ENCODE measurements around the gene TMEM234.

TMEM234 gene

GRCh38 chr1:32179193-32179442, 43.0 kb downstream of the TMEM234 start:
- TF ChIP-seq ISL1 (CRISPR knock-in tag; IDR thresholded peaks at IDR 0.05) (no peak), SNAI2 (CRISPR knock-in tag; IDR thresholded peaks at IDR 0.05) (no peak)
- ATAC-seq = peak; percentile 6; the same call in 2 of the 3 replicates

DNA sequence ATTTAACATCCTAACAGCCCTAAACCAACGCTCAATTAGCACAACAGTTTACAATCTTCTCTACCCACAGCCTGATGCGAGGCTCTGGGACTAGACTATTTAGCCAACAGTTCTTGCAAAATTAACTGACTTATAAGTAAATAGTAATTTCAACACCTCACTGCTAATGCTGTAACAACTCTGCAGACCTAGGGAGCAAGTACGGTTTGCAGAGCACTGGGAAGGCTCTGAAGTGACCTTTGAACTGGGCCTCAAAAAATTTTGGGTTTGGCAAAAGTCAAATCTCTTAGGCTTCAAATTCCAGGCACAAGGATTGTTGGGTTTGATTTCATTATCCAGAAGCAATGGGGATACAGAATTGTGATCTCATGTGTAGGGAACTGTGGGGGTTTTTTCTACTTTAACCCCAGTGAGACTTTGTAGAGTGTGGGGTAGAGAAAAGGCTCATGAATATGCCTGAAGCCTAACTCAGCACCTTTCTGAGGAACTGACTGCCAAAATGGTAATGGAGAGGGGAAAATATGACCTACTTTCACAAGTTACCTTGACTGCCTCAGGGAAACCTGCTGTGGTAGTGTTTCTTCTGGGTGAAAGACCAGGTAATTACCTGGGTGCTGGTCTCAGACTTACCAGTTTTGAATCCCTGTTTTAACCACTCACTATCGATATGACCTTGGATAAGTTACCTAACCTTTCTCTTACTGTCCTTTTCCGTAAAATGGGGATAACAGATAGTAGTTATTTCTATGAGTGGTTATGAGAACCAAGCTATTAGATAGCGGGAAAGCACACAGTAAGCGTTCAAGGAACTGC, 43.6 kb downstream of the TMEM234 start:
- TF ChIP-seq TCF4 (CRISPR knock-in tag; IDR thresholded peaks at IDR 0.05; ENCODE audit: borderline replicate concordance) (no peak), RARB (CRISPR knock-in tag; IDR thresholded peaks at IDR 0.05) (no peak), ISL1 (CRISPR knock-in tag; IDR thresholded peaks at IDR 0.05) (no peak), PPARA (CRISPR knock-in tag; IDR thresholded peaks at IDR 0.05; ENCODE audit: borderline replicate concordance) (no peak), BACH2 (CRISPR knock-in tag; IDR thresholded peaks at IDR 0.05; ENCODE audit: borderline replicate concordance) (no peak), PATZ1 (CRISPR knock-in tag; IDR thresholded peaks at IDR 0.05; ENCODE audit: borderline replicate concordance) (no peak), ZFP3 (CRISPR knock-in tag; IDR thresholded peaks at IDR 0.05) (no peak), CSDC2 (CRISPR knock-in tag; IDR thresholded peaks at IDR 0.05) (no peak), ZNF70 (CRISPR knock-in tag; IDR thresholded peaks at IDR 0.05) (no peak), ZNF8 (CRISPR knock-in tag; IDR thresholded peaks at IDR 0.05) (no peak), SNAI2 (CRISPR knock-in tag; IDR thresholded peaks at IDR 0.05) (no peak), ZC3H10 (CRISPR knock-in tag; IDR thresholded peaks at IDR 0.05) (no peak), TOX (CRISPR knock-in tag; IDR thresholded peaks at IDR 0.05; ENCODE audit: borderline replicate concordance) (no peak), CREB5 (CRISPR knock-in tag; IDR thresholded peaks at IDR 0.05; ENCODE audit: low read depth) (no peak), ARNTL (CRISPR knock-in tag; IDR thresholded peaks at IDR 0.05; ENCODE audit: borderline replicate concordance, low read depth) (no peak), OSR1 (CRISPR knock-in tag; IDR thresholded peaks at IDR 0.05) (no peak), GLIS3 (CRISPR knock-in tag; IDR thresholded peaks at IDR 0.05) (no peak), ZNF565 (CRISPR knock-in tag; conservative IDR thresholded peaks at IDR 0.05; ENCODE audit: low read depth) (no peak)
- TF ChIP-seq, protein P1, sequence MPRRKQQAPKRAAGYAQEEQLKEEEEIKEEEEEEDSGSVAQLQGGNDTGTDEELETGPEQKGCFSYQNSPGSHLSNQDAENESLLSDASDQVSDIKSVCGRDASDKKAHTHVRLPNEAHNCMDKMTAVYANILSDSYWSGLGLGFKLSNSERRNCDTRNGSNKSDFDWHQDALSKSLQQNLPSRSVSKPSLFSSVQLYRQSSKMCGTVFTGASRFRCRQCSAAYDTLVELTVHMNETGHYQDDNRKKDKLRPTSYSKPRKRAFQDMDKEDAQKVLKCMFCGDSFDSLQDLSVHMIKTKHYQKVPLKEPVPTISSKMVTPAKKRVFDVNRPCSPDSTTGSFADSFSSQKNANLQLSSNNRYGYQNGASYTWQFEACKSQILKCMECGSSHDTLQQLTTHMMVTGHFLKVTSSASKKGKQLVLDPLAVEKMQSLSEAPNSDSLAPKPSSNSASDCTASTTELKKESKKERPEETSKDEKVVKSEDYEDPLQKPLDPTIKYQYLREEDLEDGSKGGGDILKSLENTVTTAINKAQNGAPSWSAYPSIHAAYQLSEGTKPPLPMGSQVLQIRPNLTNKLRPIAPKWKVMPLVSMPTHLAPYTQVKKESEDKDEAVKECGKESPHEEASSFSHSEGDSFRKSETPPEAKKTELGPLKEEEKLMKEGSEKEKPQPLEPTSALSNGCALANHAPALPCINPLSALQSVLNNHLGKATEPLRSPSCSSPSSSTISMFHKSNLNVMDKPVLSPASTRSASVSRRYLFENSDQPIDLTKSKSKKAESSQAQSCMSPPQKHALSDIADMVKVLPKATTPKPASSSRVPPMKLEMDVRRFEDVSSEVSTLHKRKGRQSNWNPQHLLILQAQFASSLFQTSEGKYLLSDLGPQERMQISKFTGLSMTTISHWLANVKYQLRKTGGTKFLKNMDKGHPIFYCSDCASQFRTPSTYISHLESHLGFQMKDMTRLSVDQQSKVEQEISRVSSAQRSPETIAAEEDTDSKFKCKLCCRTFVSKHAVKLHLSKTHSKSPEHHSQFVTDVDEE (CRISPR knock-in tag; IDR thresholded peaks at IDR 0.05) = no peak
- TF ChIP-seq, protein P2, sequence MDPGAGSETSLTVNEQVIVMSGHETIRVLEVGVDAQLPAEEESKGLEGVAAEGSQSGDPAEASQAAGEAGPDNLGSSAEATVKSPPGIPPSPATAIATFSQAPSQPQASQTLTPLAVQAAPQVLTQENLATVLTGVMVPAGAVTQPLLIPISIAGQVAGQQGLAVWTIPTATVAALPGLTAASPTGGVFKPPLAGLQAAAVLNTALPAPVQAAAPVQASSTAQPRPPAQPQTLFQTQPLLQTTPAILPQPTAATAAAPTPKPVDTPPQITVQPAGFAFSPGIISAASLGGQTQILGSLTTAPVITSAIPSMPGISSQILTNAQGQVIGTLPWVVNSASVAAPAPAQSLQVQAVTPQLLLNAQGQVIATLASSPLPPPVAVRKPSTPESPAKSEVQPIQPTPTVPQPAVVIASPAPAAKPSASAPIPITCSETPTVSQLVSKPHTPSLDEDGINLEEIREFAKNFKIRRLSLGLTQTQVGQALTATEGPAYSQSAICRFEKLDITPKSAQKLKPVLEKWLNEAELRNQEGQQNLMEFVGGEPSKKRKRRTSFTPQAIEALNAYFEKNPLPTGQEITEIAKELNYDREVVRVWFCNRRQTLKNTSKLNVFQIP (CRISPR knock-in tag; IDR thresholded peaks at IDR 0.05; ENCODE audit: borderline replicate concordance, low read depth) = no peak
- ATAC-seq = no peak

DNA sequence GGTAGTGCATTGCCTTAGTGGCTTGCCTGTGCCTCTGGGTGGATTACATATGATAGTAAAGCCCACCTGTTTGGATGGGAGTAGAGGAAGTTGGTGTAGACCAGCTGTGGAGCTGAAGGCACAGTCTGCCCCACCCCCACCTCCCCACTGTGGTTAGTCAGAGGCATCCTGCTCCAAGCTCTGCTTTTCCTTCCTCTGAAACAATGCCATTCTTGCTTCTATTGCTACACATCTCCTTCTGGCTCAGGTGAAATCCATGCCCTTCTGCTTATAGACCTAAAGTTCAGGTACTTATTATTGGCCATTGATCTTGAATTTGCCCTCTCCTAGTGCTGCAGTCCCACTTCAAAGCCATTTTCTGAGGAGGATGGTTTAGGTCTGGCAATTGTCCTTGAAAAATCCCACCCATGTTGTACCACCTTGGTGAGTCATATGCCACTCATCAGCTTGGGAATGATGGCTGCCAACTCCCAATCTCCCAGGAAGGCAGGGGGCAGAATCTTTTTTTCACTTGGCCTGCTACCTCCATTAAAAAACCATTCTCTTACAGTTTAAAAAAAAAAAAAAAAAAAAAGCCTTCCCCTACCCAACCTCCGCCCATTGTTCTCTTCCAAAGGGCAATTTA, 49.4 kb downstream of the TMEM234 start:
- no peak for ATAC-seq

More for the DNA sequence above, 49.4 kb downstream of the TMEM234 start:
- TF ChIP-seq ZFP3 (CRISPR knock-in tag; IDR thresholded peaks at IDR 0.05) (no peak), TCF4 (CRISPR knock-in tag; IDR thresholded peaks at IDR 0.05; ENCODE audit: borderline replicate concordance) (no peak), ARNTL (CRISPR knock-in tag; IDR thresholded peaks at IDR 0.05; ENCODE audit: borderline replicate concordance, low read depth) (no peak), ZFP30 (CRISPR knock-in tag; IDR thresholded peaks at IDR 0.05) (no peak), ZNF565 (CRISPR knock-in tag; conservative IDR thresholded peaks at IDR 0.05; ENCODE audit: low read depth) (no peak), ZNF70 (CRISPR knock-in tag; IDR thresholded peaks at IDR 0.05) (no peak), ESRRG (CRISPR knock-in tag; IDR thresholded peaks at IDR 0.05) (no peak), TOX (CRISPR knock-in tag; IDR thresholded peaks at IDR 0.05; ENCODE audit: borderline replicate concordance) (no peak)

All from SK-N-SH treated with all-trans-retinoic acid at 6 μM for 48 hours (cell line).